CD4-positive, alpha-beta T cell treated with Interleukin-10 for 1 hour (primary cell): ENCODE results near the gene TRIM67.

Experiments used
- DNase-seq: peaks from one replicate; pipeline ENCODE4 v3.0.0-alpha.2; 2020

The TRIM67 gene

GRCh38 chr1:231238298-231238697 is 76.4 kb downstream of the TRIM67 start:
- no peak for DNase-seq

- DNase-seq, result no peak
These were observed 78.6 kb downstream of the TRIM67 start for GRCh38 chr1:231240531-231240882.

GRCh38 chr1:231240883-231241735 is 79.3 kb downstream of the TRIM67 start, which contains the start of gene GNPAT:
Gene GNPAT (plus strand): TSS chr1:231241212. CDS start chr1:231241379, 167 bp downstream.
- DNase-seq, result peak; percentile 92

GRCh38 chr1:231241750-231242149 is 79.9 kb downstream of the TRIM67 start:
- DNase-seq, result peak; percentile 5

GRCh38 chr1:231242516-231243198 is 80.8 kb downstream of the TRIM67 start:
- peak; percentile 3 for DNase-seq

GRCh38 chr1:231248778-231249177 is 86.9 kb downstream of the TRIM67 start:
- no peak for DNase-seq

- DNase-seq, result no peak
These were observed 90.5 kb downstream of the TRIM67 start for GRCh38 chr1:231252336-231252735.

- no peak for DNase-seq
These were observed 98.5 kb downstream of the TRIM67 start for GRCh38 chr1:231260351-231260750.

GRCh38 chr1:231264642-231265041 is 102.8 kb downstream of the TRIM67 start:
- no peak for DNase-seq

GRCh38 chr1:231265379-231265778 is 103.5 kb downstream of the TRIM67 start:
- no peak for DNase-seq

GRCh38 chr1:231266811-231267322 is 105.0 kb downstream of the TRIM67 start:
- DNase-seq, result no peak
